ENCODE measurements around the gene TMEM234. TPM values are rescaled to one million over a fixed set of nuclear protein-coding genes. Genes with fewer than 3 reads are reported as not detected.
A peak's percentile ranks its signal among the peaks of the same experiment; 100 is the strongest.

Gene TMEM234
- total RNA-seq, 1 experiment from 2014 or later = 7.7 TPM

DNA sequence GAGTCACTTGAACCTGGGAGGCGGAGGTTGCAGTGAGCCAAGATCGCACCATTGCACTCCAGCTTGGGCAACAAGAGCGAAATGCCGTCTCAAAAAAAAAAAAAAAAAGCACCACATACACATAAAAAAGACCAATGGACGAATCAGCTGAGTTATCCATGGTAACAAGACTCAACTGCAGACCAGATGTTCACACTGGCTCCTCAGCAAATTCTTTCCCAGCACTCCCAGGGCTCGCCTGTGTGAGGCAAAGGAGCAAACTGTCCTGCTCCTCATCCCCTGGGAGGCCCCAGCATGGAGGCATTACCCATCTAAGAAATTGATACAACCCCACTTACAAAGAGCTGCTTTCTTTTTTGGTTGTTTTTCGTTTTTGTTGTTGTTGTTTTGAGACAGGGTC is 3.1 kb downstream of the TMEM234 start:
- H4K20me1 ChIP-seq (ENCODE audit: low read length) = no peaks in the 10 kb centered on the region
- H3K9ac ChIP-seq (ENCODE audit: low read length) = no peak overlapping the region
- BruUV-seq (replicated peaks) = no TSS peak
- DNase-seq (no peak), ATAC-seq (no peak)
- H3K79me2 ChIP-seq (ENCODE audit: low read length) = peaks cover 45% of the 10 kb centered on the region
- no peak overlapping the region for H3K27ac ChIP-seq (ENCODE audit: low read length)
- H3K4me3 ChIP-seq (ENCODE audit: low read length) = no peak overlapping the region
- H3F3A ChIP-seq (ENCODE audit: low read length, unreplicated experiment) = peaks cover 6% of the 10 kb centered on the region
- H3K36me3 ChIP-seq (ENCODE audit: low read depth, low read length) = peaks cover 17% of the 10 kb centered on the region; the same call in 1 of the 2 replicates
- peaks cover 48% of the 10 kb centered on the region for H3K4me1 ChIP-seq (ENCODE audit: insufficient read depth, low read length)
- no peak overlapping the region for H2AFZ ChIP-seq (ENCODE audit: low read length)
- no peak overlapping the region for H3K4me2 ChIP-seq (ENCODE audit: low read length)
- TF ChIP-seq, protein P1, sequence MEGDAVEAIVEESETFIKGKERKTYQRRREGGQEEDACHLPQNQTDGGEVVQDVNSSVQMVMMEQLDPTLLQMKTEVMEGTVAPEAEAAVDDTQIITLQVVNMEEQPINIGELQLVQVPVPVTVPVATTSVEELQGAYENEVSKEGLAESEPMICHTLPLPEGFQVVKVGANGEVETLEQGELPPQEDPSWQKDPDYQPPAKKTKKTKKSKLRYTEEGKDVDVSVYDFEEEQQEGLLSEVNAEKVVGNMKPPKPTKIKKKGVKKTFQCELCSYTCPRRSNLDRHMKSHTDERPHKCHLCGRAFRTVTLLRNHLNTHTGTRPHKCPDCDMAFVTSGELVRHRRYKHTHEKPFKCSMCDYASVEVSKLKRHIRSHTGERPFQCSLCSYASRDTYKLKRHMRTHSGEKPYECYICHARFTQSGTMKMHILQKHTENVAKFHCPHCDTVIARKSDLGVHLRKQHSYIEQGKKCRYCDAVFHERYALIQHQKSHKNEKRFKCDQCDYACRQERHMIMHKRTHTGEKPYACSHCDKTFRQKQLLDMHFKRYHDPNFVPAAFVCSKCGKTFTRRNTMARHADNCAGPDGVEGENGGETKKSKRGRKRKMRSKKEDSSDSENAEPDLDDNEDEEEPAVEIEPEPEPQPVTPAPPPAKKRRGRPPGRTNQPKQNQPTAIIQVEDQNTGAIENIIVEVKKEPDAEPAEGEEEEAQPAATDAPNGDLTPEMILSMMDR (conservative IDR thresholded peaks at IDR 0.05; ENCODE audit: low read depth, low read length) = no peak
- TF ChIP-seq EZH2phosphoT487 (IDR thresholded peaks at IDR 0.05; ENCODE audit: borderline replicate concordance, low read length) (no peak), EZH2 (IDR thresholded peaks at IDR 0.05; ENCODE audit: low read length, unreplicated experiment) (no peak)
- no peaks in the 10 kb centered on the region for H3K9me3 ChIP-seq (ENCODE audit: low read length)
- H3K27me3 ChIP-seq (ENCODE audit: low read length) = no peaks in the 10 kb centered on the region
- intact Hi-C loops (cut with micrococcal nuclease) = loop anchor here (5.0 kb wide), 4 partner anchors 73 to 193 kb away; partner anchors contain the start of gene HDAC1
- POLR2A ChIA-PET (ENCODE audit: unreplicated experiment) = no interaction called here
- CTCF ChIA-PET = no interaction called here
- H3K9me2 ChIP-seq (replicated peaks; ENCODE audit: low read length) = no peaks in the 10 kb centered on the region

DNA sequence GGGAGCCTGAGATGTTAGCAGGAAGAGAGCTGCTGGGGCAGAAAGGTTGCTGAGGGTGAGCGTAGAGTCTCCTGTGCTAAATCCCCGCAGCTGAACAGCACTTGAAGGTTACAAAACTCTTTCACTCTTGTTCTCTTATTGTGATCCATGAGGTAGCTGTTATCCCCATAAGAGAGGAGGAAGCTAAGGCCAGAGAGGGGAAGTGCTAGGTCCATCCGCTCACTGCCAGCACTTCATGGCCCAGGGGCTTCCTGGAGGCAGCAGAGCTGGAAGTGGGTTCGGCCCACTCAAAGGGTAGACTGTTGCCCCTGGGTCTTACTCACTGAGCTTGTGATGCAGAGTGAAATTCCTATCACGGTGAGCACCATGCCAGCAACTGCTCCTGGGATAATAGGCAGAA is 5.6 kb downstream of the TMEM234 start:
- no peaks in the 10 kb centered on the region for H3K27me3 ChIP-seq (ENCODE audit: low read length)
- H2AFZ ChIP-seq (ENCODE audit: low read length) = no peak overlapping the region
- H3F3A ChIP-seq (ENCODE audit: low read length, unreplicated experiment) = peaks cover 6% of the 10 kb centered on the region
- H3K4me3 ChIP-seq (ENCODE audit: low read length) = no peak overlapping the region
- H3K4me2 ChIP-seq (ENCODE audit: low read length) = peak overlapping the region; percentile 70
- POLR2A ChIA-PET (ENCODE audit: unreplicated experiment) = interaction anchor here (0.5 to 0.6 kb wide), 3 partner anchors 39 to 135 kb away, joined by 3 to 4 read pairs (median 3); no protein-coding TSS in a partner anchor
- CTCF ChIA-PET = interaction anchor here (0.8 to 2.3 kb wide), 8 partner anchors 24 to 178 kb away, joined by 3 to 17 read pairs (median 8); partner anchors contain the start of gene BSDC1
- peak overlapping the region; percentile 42 for H3K9ac ChIP-seq (ENCODE audit: low read length)
- ATAC-seq (no peak), DNase-seq (no peak)
- peaks cover 40% of the 10 kb centered on the region for H3K4me1 ChIP-seq (ENCODE audit: insufficient read depth, low read length)
- no peaks in the 10 kb centered on the region for H3K9me3 ChIP-seq (ENCODE audit: low read length)
- TF ChIP-seq EZH2phosphoT487 (IDR thresholded peaks at IDR 0.05; ENCODE audit: borderline replicate concordance, low read length) (no peak), EZH2 (IDR thresholded peaks at IDR 0.05; ENCODE audit: low read length, unreplicated experiment) (no peak)
- TF ChIP-seq, protein P1 (conservative IDR thresholded peaks at IDR 0.05; ENCODE audit: low read depth, low read length) = no peak
- no peaks in the 10 kb centered on the region for H4K20me1 ChIP-seq (ENCODE audit: low read length)
- H3K79me2 ChIP-seq (ENCODE audit: low read length) = peaks cover 21% of the 10 kb centered on the region
- H3K36me3 ChIP-seq (ENCODE audit: low read depth, low read length) = peaks cover 12% of the 10 kb centered on the region; the same call in 1 of the 2 replicates
- TSS peak; percentile 26 for BruUV-seq (replicated peaks)
- intact Hi-C loops (cut with micrococcal nuclease) = loop anchor here (5.0 kb wide), 4 partner anchors 76 to 196 kb away; partner anchors contain the start of gene HDAC1
- H3K27ac ChIP-seq (ENCODE audit: low read length) = peak overlapping the region; percentile 94
- no peaks in the 10 kb centered on the region for H3K9me2 ChIP-seq (replicated peaks; ENCODE audit: low read length)
